H54 (cell line): ENCODE results near the gene FAM13A.

ENCODE experiments used
- DNase-seq: peaks from one replicate; pipeline ENCODE4 v3.0.0; 2011; ENCODE audit warnings: low spot score, mixed read lengths; ENCODE audit not compliant: insufficient read length
- FAIRE-seq: peaks from 3 replicates; lab custom pipeline; 2011; peaks lifted over from hg19 to GRCh38; lab: Jason Lieb, UNC
- POLR2A ChIP-seq: IDR thresholded peaks from 2 replicates; pipeline ENCODE4 v1.6.1; 2011; ENCODE audit warnings: low read depth, mild to moderate bottlenecking, low read length

Gene FAM13A

GRCh38 chr4:88761861-88762523, 295.0 kb downstream of the FAM13A start:
- FAIRE-seq (no peak), DNase-seq (no peak)
- TF ChIP-seq POLR2A = no peak

DNA sequence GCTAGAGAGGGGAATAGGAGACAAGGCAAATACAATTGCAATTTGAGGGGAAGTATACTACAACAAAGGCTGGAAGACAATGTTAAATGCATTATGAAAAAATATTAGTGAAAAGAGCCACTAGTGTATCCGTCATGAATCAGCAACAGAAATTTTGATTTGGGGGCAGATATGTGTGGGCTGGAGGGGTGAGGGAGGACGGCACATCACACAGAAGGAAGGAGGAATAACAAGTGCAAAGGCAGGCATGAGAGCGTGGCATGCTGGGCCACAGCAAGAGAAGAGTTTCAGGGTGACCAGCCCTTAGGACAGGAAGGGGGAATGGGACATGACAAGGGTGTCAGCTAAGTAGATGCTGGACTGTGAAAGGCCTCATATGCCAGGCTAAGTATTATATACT, 295.6 kb downstream of the FAM13A start:
- FAIRE-seq (no peak), DNase-seq (no peak)
- no peak for TF ChIP-seq POLR2A

- no peak for TF ChIP-seq POLR2A
- FAIRE-seq = no peak
- DNase-seq = no peak
Observed at GRCh38 chr4:88759895-88760290, 297.1 kb downstream of the FAM13A start.

GRCh38 chr4:88759039-88759894, 297.7 kb downstream of the FAM13A start:
- DNase-seq (no peak), FAIRE-seq (no peak)
- TF ChIP-seq POLR2A = no peak

- FAIRE-seq (no peak), DNase-seq (no peak)
- TF ChIP-seq POLR2A = no peak
Observed at GRCh38 chr4:88758264-88758663, 298.7 kb downstream of the FAM13A start.

DNA sequence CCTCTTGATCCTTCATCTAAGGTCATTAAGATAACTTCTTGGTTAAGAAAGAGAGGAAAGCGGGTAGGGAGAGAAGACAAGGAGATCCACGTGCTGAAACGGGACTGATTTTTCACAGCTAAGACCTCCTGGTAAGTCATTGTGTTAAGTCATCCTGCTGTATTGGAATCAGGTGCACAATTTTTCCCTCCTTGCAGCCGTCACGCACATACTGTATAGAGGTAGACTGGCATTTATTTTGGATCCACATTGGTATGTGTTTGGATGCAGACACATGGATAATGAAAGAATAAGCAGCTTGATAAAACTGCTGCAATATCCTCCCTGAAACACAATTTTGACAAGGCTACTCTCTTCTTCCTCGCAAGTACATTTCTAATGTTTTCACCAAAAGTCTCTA, 299.2 kb downstream of the FAM13A start:
- TF ChIP-seq POLR2A = no peak
- DNase-seq = no peak
- no peak for FAIRE-seq

GRCh38 chr4:88757067-88757466, 299.9 kb downstream of the FAM13A start:
- FAIRE-seq (no peak), DNase-seq (no peak)
- no peak for TF ChIP-seq POLR2A

DNA sequence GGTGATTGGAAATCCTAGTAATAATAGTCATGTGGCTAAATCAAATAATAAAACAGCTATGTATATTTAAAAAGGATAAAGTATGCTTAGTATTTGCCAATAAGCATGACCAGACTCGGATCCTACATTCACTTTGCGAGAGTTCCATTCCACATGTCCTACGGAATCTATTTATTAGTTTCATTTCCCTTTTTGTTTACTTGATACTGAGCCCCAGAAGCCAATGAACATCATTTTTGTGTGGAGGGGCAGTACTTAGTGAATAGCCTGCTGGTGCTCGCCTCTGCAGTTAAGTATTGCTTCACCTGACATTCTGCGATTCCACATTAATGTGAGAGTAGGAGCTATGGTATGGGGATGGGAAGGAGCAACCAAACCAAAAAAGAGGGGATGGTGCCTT, 300.8 kb downstream of the FAM13A start:
- DNase-seq = no peak
- TF ChIP-seq POLR2A = no peak
- no peak for FAIRE-seq

DNA sequence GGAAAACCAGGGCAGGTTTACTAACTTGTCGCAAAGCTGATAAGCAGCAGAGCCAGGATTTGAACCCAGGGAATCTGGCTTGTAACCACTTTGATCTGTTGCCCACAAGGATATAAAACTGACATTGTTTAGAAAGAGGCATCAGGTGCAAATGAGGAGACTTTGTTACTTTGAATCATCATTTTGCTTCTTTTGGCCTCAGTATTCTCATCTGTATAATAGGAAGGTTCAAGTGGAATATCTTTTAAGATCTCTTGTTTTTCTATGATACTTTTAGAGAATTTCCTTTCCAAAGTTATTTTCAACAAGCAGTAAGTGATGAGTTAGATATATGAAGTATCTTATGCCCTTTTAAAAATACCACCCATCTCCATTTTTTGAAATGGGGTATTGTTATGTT, 301.5 kb downstream of the FAM13A start:
- no peak for DNase-seq
- TF ChIP-seq POLR2A = no peak
- no peak for FAIRE-seq

- DNase-seq = no peak
- TF ChIP-seq POLR2A = no peak
- no peak for FAIRE-seq
Observed at GRCh38 chr4:88754796-88755195, 302.2 kb downstream of the FAM13A start.

DNA sequence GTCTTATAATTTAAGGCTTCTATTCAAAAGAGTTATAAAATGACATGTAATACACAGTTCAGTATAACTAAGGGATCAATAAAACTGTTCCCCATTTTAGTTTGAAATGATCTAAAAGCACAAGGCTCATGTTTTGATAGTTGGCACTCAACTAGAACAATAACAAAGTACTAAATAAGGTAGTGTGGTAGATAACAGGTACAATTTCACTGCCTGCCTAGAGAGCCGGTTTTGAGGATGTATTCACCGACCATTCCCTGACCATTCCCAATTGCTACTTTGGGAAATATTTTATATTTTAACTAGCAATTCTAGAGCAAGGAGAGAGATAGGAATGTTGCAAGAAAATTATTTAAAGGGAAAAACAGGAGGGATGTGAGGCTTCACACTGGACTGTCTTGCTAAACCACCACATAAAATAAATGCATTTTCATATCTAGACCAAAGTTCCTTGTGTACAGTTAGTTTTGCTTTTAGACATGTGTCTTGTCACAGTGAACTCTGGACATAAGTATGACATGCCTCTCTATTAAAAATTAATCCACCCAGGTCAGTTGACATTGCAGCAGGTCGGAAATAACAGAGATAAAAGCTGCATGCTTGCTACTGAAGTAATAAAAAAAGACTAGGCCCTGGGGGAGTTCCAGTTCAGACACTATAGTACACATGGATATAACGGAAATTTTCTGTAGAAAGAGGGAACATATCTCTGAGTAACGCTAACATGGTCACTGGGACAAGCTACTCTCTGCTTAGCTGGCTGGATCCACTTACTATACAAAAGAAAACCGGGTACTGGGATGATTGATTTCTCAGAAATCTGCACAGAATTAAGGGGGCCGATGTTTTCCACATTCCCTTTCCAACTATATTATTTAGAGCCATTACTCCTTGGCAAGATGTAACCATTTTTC, 303.1 kb downstream of the FAM13A start:
- FAIRE-seq (no peak), DNase-seq (no peak)
- TF ChIP-seq POLR2A = no peak

- DNase-seq (no peak), FAIRE-seq (no peak)
- TF ChIP-seq POLR2A = no peak
Observed at GRCh38 chr4:88752754-88753153, 304.2 kb downstream of the FAM13A start.

DNA sequence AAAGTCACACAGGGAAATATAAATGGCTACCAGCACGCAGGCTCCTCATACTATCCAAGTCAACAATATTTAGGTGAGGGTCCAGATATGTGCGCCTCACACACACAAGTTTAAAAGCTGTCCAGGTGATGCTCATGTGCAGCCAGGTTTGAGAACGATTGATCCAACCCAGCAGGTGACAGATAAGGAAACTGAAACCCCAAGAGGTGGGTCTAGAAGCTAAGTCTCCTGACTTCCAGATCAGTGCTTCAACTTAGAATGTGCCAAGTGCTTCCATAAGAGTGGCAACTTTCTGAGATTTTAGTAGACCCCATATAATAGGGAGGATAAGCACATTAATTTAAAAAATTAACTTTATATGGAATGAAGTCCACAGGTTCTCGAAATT, 304.9 kb downstream of the FAM13A start:
- TF ChIP-seq POLR2A = no peak
- FAIRE-seq (no peak), DNase-seq (no peak)
